IMR-90 (cell line): Measurements from ENCODE around the gene TSPAN33. TPM values are rescaled to one million over a fixed set of nuclear protein-coding genes. Genes with fewer than 3 reads are reported as not detected.

Experiments
- ATAC-seq: fragments of 200-7000 bp; cut with Tn5 transposase; 2 replicates; pipeline ENCODE4 v1.9.1; 2020; ENCODE audit warnings: low read depth, mild to moderate bottlenecking, moderate library complexity
- BruUV-seq: library from RNA; stranded (reverse); fragments of 400-500 nt; replicated peaks from 2 replicates; lab custom pipeline; 2021; lab: Mats Ljungman, UMichigan
- CTCF ChIA-PET: fragments of 300-600 bp; formaldehyde crosslinking; extraction: SDS; loops from one replicate; lab custom pipeline; 2021; ENCODE audit warnings: antibody characterized with exemption; lab: Yijun Ruan, JAX
- POLR2A ChIA-PET: fragments of 300-600 bp; sonication (Branson Sonifier 250); formaldehyde crosslinking; loops from one replicate; lab custom pipeline; 2022; ENCODE audit warnings: antibody characterized with exemption; ENCODE audit not compliant: unreplicated experiment; lab: Charles Lee
- DNase-seq: peaks from one replicate; pipeline ENCODE4 v3.0.0; 2013
- H2AFZ ChIP-seq: replicated peaks from 2 replicates; pipeline ENCODE3; 2013; ENCODE audit warnings: low read length, mild to moderate bottlenecking; ENCODE audit not compliant: poor library complexity
- H2AK5ac ChIP-seq: 2 replicates; pipeline ENCODE4 v1.6.1; 2013; ENCODE audit warnings: low read depth, low read length, inconsistent platforms
- H2AK9ac ChIP-seq: replicated peaks from 2 replicates; pipeline ENCODE3; 2013; ENCODE audit warnings: mild to moderate bottlenecking, low read depth, low read length, moderate library complexity; ENCODE audit not compliant: poor library complexity
- H2BK120ac ChIP-seq: 2 replicates; pipeline ENCODE4 v1.6.1; 2013; ENCODE audit warnings: low read depth, low read length, inconsistent platforms
- H2BK15ac ChIP-seq: 3 replicates; pipeline ENCODE4 v1.6.1; 2013; ENCODE audit warnings: low read depth, low read length, inconsistent platforms
- H2BK20ac ChIP-seq: 2 replicates; pipeline ENCODE4 v1.6.1; 2013; ENCODE audit warnings: low read depth, mild to moderate bottlenecking, inconsistent platforms, low read length, moderate library complexity
- H2BK5ac ChIP-seq: 2 replicates; pipeline ENCODE4 v1.6.1; 2013; ENCODE audit warnings: mild to moderate bottlenecking, low read depth, low read length, inconsistent platforms; ENCODE audit not compliant: poor library complexity, severe bottlenecking
- H3K14ac ChIP-seq: replicated peaks from 2 replicates; pipeline ENCODE4 v1.6.1; 2013; ENCODE audit warnings: low read depth, low read length, inconsistent platforms
- H3K18ac ChIP-seq: 2 replicates; pipeline ENCODE4 v1.6.1; 2013; ENCODE audit warnings: low read depth, low read length, control low read depth
- H3K23ac ChIP-seq: 2 replicates; pipeline ENCODE4 v1.6.1; 2013; ENCODE audit warnings: low read depth, low read length, inconsistent platforms
- H3K27ac ChIP-seq: 2 replicates; pipeline ENCODE4 v1.5.1; 2013; ENCODE audit warnings: mild to moderate bottlenecking, control low read depth, low read length; ENCODE audit not compliant: insufficient read depth
- H3K27me3 ChIP-seq: 2 replicates; pipeline ENCODE4 v1.6.1; 2013; ENCODE audit warnings: low read length; ENCODE audit not compliant: control insufficient read depth, insufficient read depth
- H3K36me3 ChIP-seq: 2 replicates; pipeline ENCODE4 v1.6.1; 2013; ENCODE audit warnings: low read length, mixed read lengths; ENCODE audit not compliant: control insufficient read depth, insufficient read depth
- H3K4ac ChIP-seq: 2 replicates; pipeline ENCODE4 v1.6.1; 2013; ENCODE audit warnings: low read depth, low read length, inconsistent platforms
- H3K4me1 ChIP-seq: 2 replicates; pipeline ENCODE4 v1.6.1; 2013; ENCODE audit warnings: low read length, mixed read lengths; ENCODE audit not compliant: control insufficient read depth, insufficient read depth
- H3K4me2 ChIP-seq: 2 replicates; pipeline ENCODE4 v1.6.1; 2013; ENCODE audit warnings: low read depth, mild to moderate bottlenecking, control low read depth, low read length, moderate library complexity
- H3K4me3 ChIP-seq: 2 replicates; pipeline ENCODE4 v1.5.1; 2013; ENCODE audit warnings: low read depth, mild to moderate bottlenecking, control low read depth, low read length, moderate library complexity; ENCODE audit not compliant: insufficient read depth
- H3K56ac ChIP-seq: 2 replicates; pipeline ENCODE4 v1.6.1; 2013; ENCODE audit warnings: low read length, inconsistent platforms; ENCODE audit not compliant: insufficient read depth; ENCODE audit errors: extremely low read depth
- H3K79me1 ChIP-seq, 2 experiments: 2 replicates each; pipeline ENCODE4 v1.6.1; 2013; ENCODE audit warnings: low read length in 2 of 2, inconsistent platforms in 1 of 2, low read depth in 1 of 2
- H3K9ac ChIP-seq: 2 replicates; pipeline ENCODE4 v1.6.1; 2013; ENCODE audit warnings: low read depth, low read length, control low read depth
- H3K9me1 ChIP-seq: 2 replicates; pipeline ENCODE4 v1.6.1; 2013; ENCODE audit warnings: low read length, inconsistent platforms; ENCODE audit not compliant: insufficient read depth
- H3K9me3 ChIP-seq: 2 replicates; pipeline ENCODE4 v1.6.1; 2013; ENCODE audit warnings: low read length; ENCODE audit not compliant: control insufficient read depth, insufficient read depth
- H4K20me1 ChIP-seq: 2 replicates; pipeline ENCODE4 v1.6.1; 2013; ENCODE audit warnings: low read length, inconsistent platforms; ENCODE audit not compliant: insufficient read depth
- H4K5ac ChIP-seq: 2 replicates; pipeline ENCODE4 v1.6.1; 2013; ENCODE audit warnings: mild to moderate bottlenecking, low read depth, low read length, control low read depth
- H4K8ac ChIP-seq, 2 experiments: 2 replicates each; pipeline ENCODE4 v1.6.1; 2013; ENCODE audit warnings: low read depth in 2 of 2, low read length in 2 of 2, control low read depth in 1 of 2, inconsistent platforms in 1 of 2
- H4K91ac ChIP-seq: 2 replicates; pipeline ENCODE4 v1.6.1; 2013; ENCODE audit warnings: low read depth, low read length, inconsistent platforms; ENCODE audit not compliant: insufficient read depth
- ELK1 ChIP-seq: fragments of 150-350 bp; IDR thresholded peaks from 2 replicates; pipeline ENCODE4 v1.6.1; 2016; ENCODE audit warnings: low read depth, mild to moderate bottlenecking, low read length, moderate library complexity, borderline replicate concordance
- FOS ChIP-seq: fragments of 150-350 bp; IDR thresholded peaks from 2 replicates; pipeline ENCODE4 v1.6.1; 2016; ENCODE audit warnings: low read depth, low read length
- MAFK ChIP-seq: IDR thresholded peaks from 2 replicates; pipeline ENCODE4 v1.6.1; 2012; ENCODE audit warnings: low read depth, low read length, improper control_type of control experiment
- MXI1 ChIP-seq: IDR thresholded peaks from 2 replicates; pipeline ENCODE4 v1.6.1; 2012; ENCODE audit warnings: low read depth, mild to moderate bottlenecking, low read length, moderate library complexity, borderline replicate concordance
- RCOR1 ChIP-seq: IDR thresholded peaks from 2 replicates; pipeline ENCODE4 v1.6.1; 2012; ENCODE audit warnings: mild to moderate bottlenecking, low read length, improper control_type of control experiment; ENCODE audit not compliant: insufficient replicate concordance
- RFX5 ChIP-seq: IDR thresholded peaks from 2 replicates; pipeline ENCODE4 v1.8.0; 2012; ENCODE audit warnings: low read depth, mild to moderate bottlenecking, low read length, moderate library complexity
- USF2 ChIP-seq: fragments of 150-350 bp; IDR thresholded peaks from 2 replicates; pipeline ENCODE4 v1.6.1; 2017; ENCODE audit warnings: mild to moderate bottlenecking, antibody characterized with exemption, low read length, low read depth
- WGBS, 2 experiments: methylation state at CpG; one replicate each; pipeline versions ENCODE4 v1.1.5 to v1.1.7; 2013; ENCODE audit warnings: missing lambda C conversion rate in 2 of 2; ENCODE audit not compliant: insufficient read length in 1 of 2; ENCODE audit errors: extremely low coverage in 2 of 2; 5-methylcytosine and 5-hydroxymethylcytosine counted together
- dilution Hi-C: fragments of 300-500 bp; cut with HindIII; formaldehyde crosslinking; loops from one replicate; pipeline ENCODE4 v1.14.3; 2018; ENCODE audit warnings: low sequenced_read_pairs; ENCODE audit not compliant: unreplicated experiment
- in situ Hi-C: fragments of 300-500 bp; cut with MboI; formaldehyde crosslinking; loops from 3 replicates; pipeline ENCODE4 v1.14.3; 2019; ENCODE audit warnings: low sequenced_read_pairs, inconsistent platforms, mixed read lengths
- intact Hi-C: fragments of 100-400 bp; cut with micrococcal nuclease; formaldehyde crosslinking; loops from 2 replicates; pipeline ENCODE4 v1.10.0; 2022
- polyA plus RNA-seq, 3 experiments: library from polyadenylated mRNA; depleted of rRNA; stranded (reverse); fragments of >200 nt; gene quantifications; 2 replicates each; pipeline ENCODE4 v1.2.3, GENCODE V29; 2012; ENCODE audit warnings: low replicate concordance in 1 of 3
- total RNA-seq: library from RNA; depleted of rRNA; stranded (reverse); fragments of >200 nt; gene quantifications from 2 replicates; pipeline ENCODE4 v1.2.3, GENCODE V29; 2012

The TSPAN33 gene
- total and polyA plus RNA-seq, 2 of the 4 experiments (the other 2 are of a cell fraction) = 0.17 to 0.36 TPM

DNA sequence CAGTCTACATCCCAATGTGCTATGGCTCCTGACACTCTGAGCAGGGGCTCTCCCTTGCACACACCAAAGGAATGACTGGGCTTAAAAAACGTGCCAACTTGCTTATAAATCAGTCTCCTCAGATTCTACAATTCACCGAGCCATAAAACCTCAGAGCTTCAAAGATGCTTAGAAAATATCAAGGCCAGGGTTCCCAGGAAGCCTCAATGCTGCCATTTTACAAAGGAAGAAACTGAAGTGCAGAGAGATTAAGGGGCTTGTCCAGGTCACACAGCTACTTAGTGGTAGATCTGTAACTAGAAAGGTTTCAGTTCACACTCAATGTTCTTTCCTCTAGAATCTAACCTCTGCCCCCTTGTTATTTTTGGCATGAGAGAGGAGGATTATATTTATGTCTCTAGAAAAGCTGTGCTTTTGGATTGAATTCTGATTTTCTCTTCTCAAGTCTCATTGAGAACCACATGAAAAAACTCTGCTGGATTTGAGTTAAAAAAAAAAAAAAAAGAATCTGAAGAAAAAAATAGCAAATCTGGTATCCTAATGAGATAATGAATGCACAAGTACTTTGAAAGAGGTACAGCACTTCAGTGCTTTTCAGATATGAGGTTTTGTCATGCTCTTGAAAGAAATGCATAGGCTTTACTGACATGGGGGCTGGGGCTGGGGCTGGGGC lies 22.3 kb upstream of the TSPAN33 start:
- intact Hi-C loops (no loop called here), dilution Hi-C loops (no loop called here), in situ Hi-C loops (no loop called here)
- Histone ChIP-seq H3K4me3 (no peak overlapping the region), H3K9ac (no peak overlapping the region), H3K18ac (no peak overlapping the region), H3K14ac (no peak overlapping the region), H4K20me1 (no peaks in the 10 kb centered on the region), H2AK5ac (no peak overlapping the region), H3K56ac (no peak overlapping the region), H3K27me3 (peaks cover 32% of the 10 kb centered on the region), H2AFZ (no peak overlapping the region), H2BK15ac (no peak overlapping the region), H4K8ac (no peak overlapping the region), H3K23ac (no peak overlapping the region), H3K27ac (no peak overlapping the region), H3K79me1 (no peaks in the 10 kb centered on the region), H3K9me3 (peaks cover 8% of the 10 kb centered on the region), H4K5ac (no peak overlapping the region), H3K4me1 (no peaks in the 10 kb centered on the region), H2BK20ac (no peak overlapping the region), H4K91ac (no peak overlapping the region), H3K9me1 (no peaks in the 10 kb centered on the region), H2AK9ac (no peak overlapping the region), H3K4ac (no peak overlapping the region), H3K36me3 (no peaks in the 10 kb centered on the region), H2BK5ac (no peak overlapping the region), H2BK120ac (no peak overlapping the region), H3K4me2 (no peak overlapping the region)
- ChIA-PET POLR2A (interaction anchor here (0.6 kb wide), 1 partner anchor 51 kb away, joined by 11 read pairs; no protein-coding TSS in a partner anchor), CTCF (no interaction called here)
- BruUV-seq = no TSS peak
- TF ChIP-seq RFX5 (no peak), RCOR1 (no peak), ELK1 (no peak), MXI1 (no peak), FOS (no peak), USF2 (no peak), MAFK (no peak)
- DNase-seq = no peak
- no CpG with 5 or more reads among the region's 2 CpGs for WGBS, 2 experiments
- ATAC-seq = no peak
